Neutrophil (primary cell): ENCODE results near the gene DSCAML1.

Experiments used
- H3K27ac ChIP-seq: fragments of 200-600 bp; sonication (generic); 2 replicates; pipeline ENCODE4 v1.5.1; 2016; ENCODE audit warnings: mild to moderate bottlenecking, moderate library complexity
- H3K27me3 ChIP-seq: fragments of 200-600 bp; sonication (generic); 2 replicates; pipeline ENCODE4 v1.6.0; 2016; ENCODE audit warnings: mild to moderate bottlenecking
- H3K36me3 ChIP-seq: fragments of 200-600 bp; sonication (generic); 2 replicates; pipeline ENCODE4 v1.5.1; 2017
- H3K4me1 ChIP-seq, 2 experiments: fragments of 200-600 bp in 1 of 2; sonication (generic) in 1 of 2; 1 replicate in 1 of 2; 2 replicates in 1 of 2; pipeline versions ENCODE4 v1.5.1 to v1.6.1; 2013 to 2016; ENCODE audit warnings: low read depth in 1 of 2, low read length in 1 of 2, mild to moderate bottlenecking in 1 of 2, moderate library complexity in 1 of 2; ENCODE audit not compliant: control insufficient read depth in 1 of 2, insufficient read depth in 1 of 2
- H3K4me3 ChIP-seq, 2 experiments: fragments of 200-600 bp in 1 of 2; sonication (generic) in 1 of 2; 1 replicate in 1 of 2; 2 replicates in 1 of 2; pipeline ENCODE4 v1.5.1; 2013 to 2016; ENCODE audit warnings: low read depth in 1 of 2, low read length in 1 of 2, mild to moderate bottlenecking in 1 of 2, moderate library complexity in 1 of 2
- H3K9me3 ChIP-seq: fragments of 200-600 bp; sonication (generic); 2 replicates; pipeline ENCODE4 v1.5.1; 2016
- CTCF ChIP-seq: fragments of 200-600 bp; sonication (generic); IDR thresholded peaks from 2 replicates; pipeline ENCODE4 v1.5.1; 2016; ENCODE audit warnings: antibody characterized with exemption

DSCAML1 gene

GRCh38 chr11:117717485-117718314, 79.3 kb downstream of the DSCAML1 start:
- Histone ChIP-seq H3K36me3 (no peaks in the 10 kb centered on the region), H3K9me3 (no peaks in the 10 kb centered on the region), H3K4me1 (no peaks in the 10 kb centered on the region), H3K27me3 (peaks cover 13% of the 10 kb centered on the region), H3K4me3 (no peak overlapping the region), H3K27ac (no peak overlapping the region)
- no peak for TF ChIP-seq CTCF

- no peak overlapping the region for H3K4me3 ChIP-seq
Observed at GRCh38 chr11:117716521-117717440, 80.2 kb downstream of the DSCAML1 start.

GRCh38 chr11:117715801-117716200, 81.2 kb downstream of the DSCAML1 start:
- Histone ChIP-seq H3K4me1 (no peaks in the 10 kb centered on the region), H3K27me3 (peaks cover 17% of the 10 kb centered on the region), H3K4me3 (no peak overlapping the region), H3K27ac (no peak overlapping the region), H3K9me3 (no peaks in the 10 kb centered on the region), H3K36me3 (no peaks in the 10 kb centered on the region)
- no peak for TF ChIP-seq CTCF

More at GRCh38 chr11:117716521-117717440, 80.2 kb downstream of the DSCAML1 start:
- no peaks in the 10 kb centered on the region for H3K9me3 ChIP-seq
- no peaks in the 10 kb centered on the region for H3K36me3 ChIP-seq
- no peak overlapping the region for H3K27ac ChIP-seq
- H3K4me1 ChIP-seq: no peaks in the 10 kb centered on the region
- no peak for TF ChIP-seq CTCF
- peaks cover 10% of the 10 kb centered on the region for H3K27me3 ChIP-seq

DNA sequence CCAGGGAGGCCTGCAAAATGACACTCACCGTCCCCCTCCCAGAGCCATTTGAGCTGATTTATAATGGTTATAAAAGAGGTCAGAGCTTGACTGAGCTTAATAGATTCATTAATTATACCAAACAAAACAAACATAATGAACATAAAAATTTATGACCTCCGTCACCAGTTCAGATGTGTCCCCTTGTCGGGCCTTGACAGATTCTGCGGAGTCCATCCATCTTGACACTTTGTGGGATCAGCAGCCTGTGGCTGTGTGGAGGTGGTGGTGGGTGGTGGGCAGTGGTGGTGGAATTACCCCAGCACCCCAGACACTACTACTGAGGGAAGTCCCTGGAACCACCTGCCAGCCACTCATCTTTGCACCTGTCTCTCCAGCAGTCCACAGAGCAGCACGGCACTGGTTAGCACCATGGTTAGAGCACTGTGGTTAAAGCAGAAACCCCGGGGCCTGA, 83.5 kb downstream of the DSCAML1 start:
- Histone ChIP-seq H3K36me3 (no peaks in the 10 kb centered on the region), H3K27me3 (peaks cover 22% of the 10 kb centered on the region), H3K4me3 (no peak overlapping the region), H3K27ac (no peak overlapping the region), H3K9me3 (no peaks in the 10 kb centered on the region), H3K4me1 (no peaks in the 10 kb centered on the region)
- TF ChIP-seq CTCF: no peak

DNA sequence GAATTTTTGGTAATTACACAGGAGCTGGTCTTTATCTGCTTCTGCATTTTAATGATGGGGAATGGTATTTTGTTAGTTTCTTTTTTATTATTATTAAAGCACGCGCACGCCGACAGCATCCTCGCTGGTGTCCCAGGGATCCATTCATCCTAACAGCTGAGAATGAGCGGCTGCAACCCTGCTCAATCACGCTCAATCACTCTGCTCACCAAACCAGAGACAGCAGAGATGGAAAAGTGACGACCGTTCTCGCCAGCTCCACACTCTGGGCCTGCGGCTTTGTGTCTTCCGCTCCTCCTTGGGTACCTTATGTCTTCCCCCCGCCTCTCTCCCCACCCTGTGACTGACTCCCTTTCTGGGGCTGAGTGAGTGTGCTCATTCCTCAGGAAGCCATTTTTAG, 84.5 kb downstream of the DSCAML1 start:
- Histone ChIP-seq H3K36me3 (no peaks in the 10 kb centered on the region), H3K4me3 (no peak overlapping the region), H3K4me1 (no peaks in the 10 kb centered on the region), H3K27ac (no peak overlapping the region), H3K9me3 (no peaks in the 10 kb centered on the region), H3K27me3 (peaks cover 22% of the 10 kb centered on the region)
- TF ChIP-seq CTCF: no peak
